Measurements from ENCODE around the gene YWHAE.
"Not testable (repeated sequence)": the region's sequence is repeated elsewhere in the genome, so short reads cannot be mapped to it uniquely, and the experiment has no call there.

YWHAE gene

GRCh38 chr17:1412185-1413110 lies 12.4 kb upstream of the YWHAE start:
- DNase-seq: no peak

- peak; percentile 24 to 29 (median 26) for DNase-seq
These were observed 2.2 kb upstream of the YWHAE start for GRCh38 chr17:1402262-1402586.

DNA sequence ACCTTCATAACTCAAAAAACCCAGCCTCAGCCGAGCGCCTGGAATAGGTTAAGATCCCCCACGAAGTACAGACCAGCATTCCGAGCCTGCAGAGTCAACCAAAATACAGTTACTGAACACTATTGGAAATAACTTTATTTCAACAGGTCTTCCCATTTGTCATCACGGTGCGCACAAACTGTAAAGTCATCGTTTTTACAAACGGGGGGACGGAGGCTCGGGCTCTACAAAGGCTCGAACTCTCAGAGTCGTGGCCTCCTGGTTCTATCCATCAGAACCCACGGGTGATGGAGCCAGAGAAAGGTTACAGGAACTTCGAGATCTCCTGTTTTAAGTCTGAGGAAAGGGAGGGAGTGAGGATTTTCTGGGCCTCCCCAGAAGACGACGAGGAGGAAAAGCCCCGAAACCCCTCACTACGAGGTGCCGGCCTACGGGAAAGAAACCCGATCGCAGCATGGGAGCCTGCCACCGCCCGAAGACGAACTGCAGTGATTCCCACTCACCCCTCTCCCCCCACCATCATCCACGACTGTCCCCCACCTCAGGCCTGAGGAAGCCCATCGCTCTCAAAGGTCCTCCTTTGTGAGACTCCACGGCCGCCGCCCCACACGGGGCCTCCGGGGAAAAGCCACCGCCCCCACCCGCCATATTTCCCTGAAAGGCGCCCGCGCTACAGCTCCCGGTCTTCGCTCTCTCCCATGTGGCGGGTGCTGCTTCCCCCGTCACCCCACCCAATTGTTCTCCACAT lies 917 bp downstream of the YWHAE start:
- peak; percentile 84 to 88 (median 86) for DNase-seq

GRCh38 chr17:1398028-1398427 lies 2.0 kb downstream of the YWHAE start:
- DNase-seq: peak in 2 of 3 donors; percentile 33 to 44

- DNase-seq: not testable (repeated sequence)
These were observed 4.0 kb downstream of the YWHAE start for GRCh38 chr17:1395876-1396665.

GRCh38 chr17:1391577-1391976 lies 8.4 kb downstream of the YWHAE start:
- DNase-seq: no peak

DNA sequence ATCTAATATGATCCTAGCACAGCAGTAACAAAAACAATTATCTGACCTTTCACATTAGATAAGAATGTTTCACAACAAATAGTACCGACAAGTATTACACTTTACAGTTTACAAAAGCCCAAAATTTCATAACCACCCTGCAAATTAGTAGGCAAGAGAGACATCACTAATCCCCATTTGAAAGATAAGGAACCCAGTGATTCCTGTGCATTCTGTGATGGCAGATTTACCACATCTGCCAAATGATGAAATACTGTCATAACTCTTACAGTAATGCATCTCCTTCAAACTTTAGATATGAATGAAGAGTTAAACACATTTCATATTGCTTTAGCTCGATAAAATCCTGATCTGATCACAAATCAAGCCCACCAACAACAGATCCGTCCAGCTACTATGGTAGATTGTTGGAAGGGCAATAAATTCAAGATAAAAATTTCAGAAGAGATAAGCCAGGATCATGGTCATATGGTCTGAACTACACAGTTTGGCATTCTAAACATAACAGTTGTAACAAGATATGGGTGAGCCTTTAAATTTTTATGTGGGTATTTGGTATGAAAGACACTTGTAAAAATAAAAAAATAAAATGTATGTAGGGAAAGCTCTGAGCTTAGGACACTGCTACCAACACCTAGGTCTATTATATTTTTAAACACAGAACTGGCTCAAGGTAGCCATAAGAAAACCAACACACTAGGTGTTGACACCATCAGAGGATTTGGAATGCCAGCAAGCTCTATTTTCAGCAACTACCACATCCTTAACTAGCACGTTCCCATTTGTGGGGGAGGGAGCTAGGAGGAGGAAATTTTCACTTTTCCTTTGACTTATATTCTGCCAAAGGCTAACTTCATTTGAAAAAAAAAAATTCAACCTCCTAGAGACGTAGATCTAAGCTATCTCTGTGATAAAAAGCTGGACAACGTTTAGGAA lies 9.3 kb downstream of the YWHAE start:
- DNase-seq: peak; percentile 70 to 89 (median 86)

- peak in 1 of 3 donors; percentile 20 for DNase-seq
These were observed 12.4 kb downstream of the YWHAE start for GRCh38 chr17:1387490-1388227.

GRCh38 chr17:1386675-1387190 lies 13.3 kb downstream of the YWHAE start:
- peak in 1 of 3 donors; percentile 35 for DNase-seq

DNA sequence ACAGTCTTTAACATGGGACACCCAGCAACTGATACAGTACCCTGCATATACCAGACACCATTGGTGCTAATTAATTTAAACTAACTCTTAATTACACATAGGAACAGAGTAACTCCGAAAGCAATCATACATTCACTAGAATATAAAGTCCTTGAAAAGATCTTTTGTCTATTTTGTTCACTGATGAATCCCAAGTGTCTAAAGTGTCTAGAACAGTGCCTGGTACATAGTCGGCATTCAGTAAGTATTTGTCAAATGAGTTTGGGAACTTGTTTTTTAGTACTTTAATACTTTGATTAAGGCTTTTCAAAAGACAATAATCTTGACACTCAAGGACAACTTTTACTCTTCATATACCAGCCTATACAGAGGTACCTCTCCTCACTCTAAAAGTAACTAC lies 13.8 kb downstream of the YWHAE start:
- DNase-seq: no peak

GRCh38 chr17:1385861-1386260 lies 14.2 kb downstream of the YWHAE start:
- DNase-seq: no peak

- no peak for DNase-seq
These were observed 15.1 kb downstream of the YWHAE start for GRCh38 chr17:1384905-1385435.

DNA sequence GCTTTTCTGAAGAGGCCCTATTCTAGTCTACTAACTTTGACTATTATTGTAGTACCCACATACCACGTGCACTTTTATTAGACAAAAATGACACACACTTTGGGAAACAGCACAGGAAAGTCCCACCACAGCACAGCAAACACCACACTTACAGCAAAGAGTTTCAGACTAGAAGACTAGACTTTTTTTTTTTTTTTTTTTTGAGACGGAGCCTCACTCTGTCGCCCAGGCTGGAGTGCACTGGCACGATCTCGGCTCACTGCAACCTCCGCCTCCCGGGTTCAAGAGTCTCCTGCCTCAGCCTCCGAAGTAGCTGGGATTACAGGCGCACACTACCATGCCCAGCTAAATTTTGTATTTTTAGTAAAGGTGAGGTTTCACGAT lies 20.1 kb downstream of the YWHAE start:
- peak; percentile 49 to 71 (median 70) for DNase-seq

DNA sequence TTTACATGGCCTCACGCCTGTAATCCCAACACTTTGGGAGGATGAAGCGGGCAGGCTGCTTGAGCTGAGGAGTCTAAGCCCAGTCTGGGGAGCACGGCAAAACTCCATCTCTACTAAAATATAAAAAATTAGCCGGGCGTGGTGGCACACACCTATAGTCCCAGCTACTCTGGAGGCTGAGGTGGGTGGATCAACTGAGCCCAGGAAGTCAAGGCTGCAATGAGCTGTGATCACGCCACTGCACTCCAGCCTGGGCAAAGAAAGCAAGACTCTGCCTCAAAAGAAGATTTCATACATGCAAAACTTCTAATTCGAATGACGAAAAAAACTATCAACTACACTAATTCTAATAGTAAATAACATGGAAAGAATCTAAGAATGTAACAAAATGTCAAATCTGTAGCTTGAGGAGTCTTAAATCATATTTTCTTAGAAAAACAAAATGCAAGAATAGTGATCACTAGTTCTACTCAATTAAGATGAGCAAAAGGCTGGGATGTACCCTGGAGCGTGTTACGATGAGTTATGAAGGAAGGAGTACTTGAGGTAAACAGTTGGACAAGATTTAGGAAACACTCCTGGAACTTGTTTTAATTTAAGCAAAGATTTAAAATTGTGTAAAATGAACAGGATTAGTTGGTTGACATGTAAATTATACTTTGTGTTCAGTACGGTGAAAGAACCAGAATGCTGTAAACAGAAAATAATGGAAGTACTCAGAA lies 20.7 kb downstream of the YWHAE start:
- no peak for DNase-seq

DNA sequence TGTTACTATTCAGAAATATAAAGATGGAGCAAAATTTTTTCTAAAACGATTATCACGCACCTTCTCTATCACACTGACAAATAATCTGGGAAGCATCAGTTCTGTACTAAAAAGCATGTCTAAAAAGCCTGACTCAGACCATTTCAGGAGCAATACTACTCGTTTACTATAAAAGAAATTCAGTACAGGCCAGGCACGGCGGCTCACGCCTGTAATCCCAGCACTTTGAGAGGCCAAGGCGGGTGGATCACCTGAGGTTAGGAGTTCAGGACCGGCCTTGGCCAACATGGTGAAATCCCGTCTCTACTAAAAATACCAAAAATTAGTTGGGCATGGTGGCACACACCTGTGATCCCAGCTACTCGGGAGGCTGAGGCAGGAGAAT lies 21.6 kb downstream of the YWHAE start:
- DNase-seq: not testable (repeated sequence)

GRCh38 chr17:1377334-1377733 lies 22.7 kb downstream of the YWHAE start:
- DNase-seq: no peak

DNA sequence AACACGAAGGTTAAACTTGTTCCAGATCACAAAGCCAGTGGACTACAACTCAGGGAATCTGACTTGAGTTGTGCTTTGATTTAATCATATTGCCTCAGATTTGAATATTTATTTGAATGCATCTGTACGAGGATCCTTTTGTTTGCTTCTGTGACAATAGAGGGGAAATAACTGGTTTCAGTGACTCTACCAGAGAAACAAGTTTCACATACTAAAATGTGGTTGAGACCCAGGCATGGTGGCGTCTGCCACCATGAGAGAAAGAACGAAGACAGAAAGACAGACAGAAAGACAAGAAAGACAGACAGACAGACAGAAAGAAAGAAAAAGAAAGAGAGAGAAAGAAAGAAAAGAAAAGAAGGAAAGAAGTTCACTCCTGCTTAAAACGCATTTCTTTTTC lies 24.0 kb downstream of the YWHAE start:
- no peak for DNase-seq

DNA sequence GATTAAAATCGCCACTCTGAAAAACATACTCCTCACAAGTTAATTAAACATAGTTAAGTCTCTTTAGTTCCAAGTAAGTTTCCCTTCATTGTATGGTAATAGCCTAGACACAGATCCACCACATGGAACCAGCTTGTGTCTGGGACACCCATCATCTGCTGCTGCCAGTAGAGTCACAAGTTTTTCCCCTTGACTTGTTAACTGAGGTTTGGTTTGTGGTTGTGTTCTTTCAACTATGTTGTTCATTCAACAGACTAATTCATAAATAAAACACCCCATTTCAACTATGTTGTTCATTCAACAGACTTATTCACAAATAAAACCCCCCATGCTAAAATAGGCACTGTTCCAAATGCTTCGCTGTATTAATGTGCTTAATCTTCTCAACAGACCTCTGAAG lies 24.4 kb downstream of the YWHAE start:
- no peak for DNase-seq

GRCh38 chr17:1374431-1375177 lies 25.4 kb downstream of the YWHAE start:
- no peak for DNase-seq

Measured in suppressor macrophage treated with lipopolysaccharide for 1 hour (primary cell).